SU-DHL-6 (cell line): ENCODE results near the gene MYRF.

ENCODE experiments used
- EZH2phosphoT487 ChIP-seq: fragments of 200-600 bp; sonication (generic), shearing (Covaris generic); conservative IDR thresholded peaks from 2 replicates; pipeline ENCODE4 v1.6.1; 2018; ENCODE audit warnings: mild to moderate bottlenecking, antibody characterized with exemption, low read length, moderate library complexity, mixed read lengths
- TF ChIP-seq, protein P1 (sequence below): fragments of 200-600 bp; sonication (generic); IDR thresholded peaks from one replicate; pipeline ENCODE4 v1.5.1; 2017; ENCODE audit warnings: antibody characterized with exemption, mild to moderate bottlenecking, low read length, moderate library complexity; ENCODE audit not compliant: insufficient read depth, poor library complexity, severe bottlenecking

DNA sequence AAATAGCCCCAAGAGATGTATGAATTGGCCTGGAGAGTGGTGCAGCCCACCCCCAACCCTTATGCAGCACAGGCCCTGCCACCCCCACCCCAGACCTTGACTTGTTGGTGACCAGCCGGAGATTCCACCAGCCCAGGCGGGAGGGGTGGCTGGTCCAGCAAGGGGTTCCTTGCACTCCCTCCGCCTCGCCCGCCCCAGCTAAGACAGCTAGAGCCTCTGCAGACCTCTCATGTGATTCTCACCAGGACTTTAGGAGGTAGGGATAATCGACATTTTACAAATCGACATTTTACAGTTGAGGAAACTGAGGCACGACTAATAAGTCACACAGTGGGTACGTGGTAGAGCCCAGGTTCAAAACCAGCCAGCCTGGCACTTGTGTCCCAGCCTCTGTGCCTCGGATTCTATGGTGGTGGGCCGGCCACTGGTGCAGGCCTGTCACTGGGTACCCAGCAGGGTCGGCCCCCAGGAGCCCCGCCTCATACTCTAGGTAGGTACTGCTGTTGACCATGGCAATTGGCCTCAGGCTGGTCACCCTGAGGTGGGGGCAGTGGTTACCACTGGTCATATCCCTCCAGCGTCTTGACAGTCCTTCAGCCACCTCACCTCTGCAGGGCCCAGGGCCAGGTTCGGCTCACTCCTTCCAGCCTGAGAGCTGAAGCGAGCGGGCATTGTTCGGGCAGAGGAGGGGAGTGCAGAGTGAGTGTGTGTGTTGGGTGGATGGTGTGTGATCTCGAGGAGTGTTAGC is 35.0 kb upstream of the MYRF start:
- TF ChIP-seq, protein P1, sequence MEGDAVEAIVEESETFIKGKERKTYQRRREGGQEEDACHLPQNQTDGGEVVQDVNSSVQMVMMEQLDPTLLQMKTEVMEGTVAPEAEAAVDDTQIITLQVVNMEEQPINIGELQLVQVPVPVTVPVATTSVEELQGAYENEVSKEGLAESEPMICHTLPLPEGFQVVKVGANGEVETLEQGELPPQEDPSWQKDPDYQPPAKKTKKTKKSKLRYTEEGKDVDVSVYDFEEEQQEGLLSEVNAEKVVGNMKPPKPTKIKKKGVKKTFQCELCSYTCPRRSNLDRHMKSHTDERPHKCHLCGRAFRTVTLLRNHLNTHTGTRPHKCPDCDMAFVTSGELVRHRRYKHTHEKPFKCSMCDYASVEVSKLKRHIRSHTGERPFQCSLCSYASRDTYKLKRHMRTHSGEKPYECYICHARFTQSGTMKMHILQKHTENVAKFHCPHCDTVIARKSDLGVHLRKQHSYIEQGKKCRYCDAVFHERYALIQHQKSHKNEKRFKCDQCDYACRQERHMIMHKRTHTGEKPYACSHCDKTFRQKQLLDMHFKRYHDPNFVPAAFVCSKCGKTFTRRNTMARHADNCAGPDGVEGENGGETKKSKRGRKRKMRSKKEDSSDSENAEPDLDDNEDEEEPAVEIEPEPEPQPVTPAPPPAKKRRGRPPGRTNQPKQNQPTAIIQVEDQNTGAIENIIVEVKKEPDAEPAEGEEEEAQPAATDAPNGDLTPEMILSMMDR, result no peak
- no peak for TF ChIP-seq EZH2phosphoT487
